D721Med (cell line): ENCODE measurements around the gene STYXL1.

ENCODE experiments used
- DNase-seq: peaks from one replicate; pipeline ENCODE4 v3.0.0; 2011; ENCODE audit warnings: low spot score; ENCODE audit not compliant: insufficient read length
- FAIRE-seq: peaks from 2 replicates; lab custom pipeline; 2011; peaks lifted over from hg19 to GRCh38; lab: Jason Lieb, UNC
- CTCF ChIP-seq: IDR thresholded peaks from 2 replicates; pipeline ENCODE4 v1.5.1; 2012; ENCODE audit warnings: mild to moderate bottlenecking, control low read depth; ENCODE audit not compliant: insufficient read depth; ENCODE audit errors: missing control alignments

The STYXL1 gene

GRCh38 chr7:75981203-75981452, 66.7 kb downstream of the STYXL1 start:
- no peak for FAIRE-seq
- TF ChIP-seq CTCF: no peak
- DNase-seq: no peak

- no peak for TF ChIP-seq CTCF
- DNase-seq (no peak), FAIRE-seq (no peak)
These were observed 67.2 kb downstream of the STYXL1 start for GRCh38 chr7:75980430-75981202.

GRCh38 chr7:75979759-75980429, 67.9 kb downstream of the STYXL1 start:
- no peak for TF ChIP-seq CTCF
- DNase-seq: no peak
- FAIRE-seq: no peak

GRCh38 chr7:75977743-75978142, 70.1 kb downstream of the STYXL1 start:
- peak; percentile 46 for DNase-seq
- FAIRE-seq: no peak

GRCh38 chr7:75971961-75972763, 75.6 kb downstream of the STYXL1 start:
- DNase-seq (peak; percentile 25), FAIRE-seq (no peak)
- TF ChIP-seq CTCF: no peak

More at GRCh38 chr7:75977743-75978142, 70.1 kb downstream of the STYXL1 start:
- no peak for TF ChIP-seq CTCF

- TF ChIP-seq CTCF: no peak
- DNase-seq (no peak), FAIRE-seq (no peak)
These were observed 76.4 kb downstream of the STYXL1 start for GRCh38 chr7:75971309-75971960.
